Fibroblast of skin of left biceps (primary cell): Measurements from ENCODE around the gene WASF3.
A peak's percentile ranks its signal among the peaks of the same experiment; 100 is the strongest.

Experiments used
- DNase-seq, 2 experiments: peaks; one replicate each; pipeline ENCODE4 v3.0.0-alpha.2; 2013; ENCODE audit warnings: low read depth in 2 of 2

The WASF3 gene

GRCh38 chr13:26680123-26680450, 122.6 kb downstream of the WASF3 start:
- DNase-seq = no peak

- DNase-seq = no peak
Observed at GRCh38 chr13:26680572-26680971, 123.1 kb downstream of the WASF3 start.

GRCh38 chr13:26681036-26681435, 123.6 kb downstream of the WASF3 start:
- no peak for DNase-seq

- DNase-seq = no peak
Observed at GRCh38 chr13:26682606-26683005, 125.1 kb downstream of the WASF3 start.

- DNase-seq = no peak
Observed at GRCh38 chr13:26685606-26686005, 128.1 kb downstream of the WASF3 start.

- no peak for DNase-seq
Observed at GRCh38 chr13:26686285-26686684, 128.8 kb downstream of the WASF3 start.

GRCh38 chr13:26688286-26688685, 130.8 kb downstream of the WASF3 start:
- DNase-seq = no peak

GRCh38 chr13:26688980-26689379, 131.5 kb downstream of the WASF3 start:
- no peak for DNase-seq

- DNase-seq = no peak
Observed at GRCh38 chr13:26693749-26694463, 136.4 kb downstream of the WASF3 start.

- DNase-seq = no peak
Observed at GRCh38 chr13:26694609-26695359, 137.3 kb downstream of the WASF3 start.

- no peak for DNase-seq
Observed at GRCh38 chr13:26695360-26695705, 137.8 kb downstream of the WASF3 start.

- DNase-seq = no peak
Observed at GRCh38 chr13:26695891-26696311, 138.4 kb downstream of the WASF3 start.

GRCh38 chr13:26697069-26697955, 139.8 kb downstream of the WASF3 start:
- DNase-seq = no peak

GRCh38 chr13:26698392-26699196, 141.1 kb downstream of the WASF3 start:
- peak; percentile 54 for DNase-seq

- no peak for DNase-seq
Observed at GRCh38 chr13:26699197-26699490, 141.7 kb downstream of the WASF3 start.

GRCh38 chr13:26705536-26705935, 148.1 kb downstream of the WASF3 start:
- no peak for DNase-seq

- DNase-seq = no peak
Observed at GRCh38 chr13:26706381-26706780, 148.9 kb downstream of the WASF3 start.

GRCh38 chr13:26707122-26708006, 149.9 kb downstream of the WASF3 start:
- peak in 1 of 2 experiments; percentile 7 for DNase-seq

GRCh38 chr13:26708007-26708297, 150.5 kb downstream of the WASF3 start:
- DNase-seq = no peak

GRCh38 chr13:26709461-26709860, 152.0 kb downstream of the WASF3 start:
- DNase-seq = no peak

GRCh38 chr13:26710166-26710565, 152.7 kb downstream of the WASF3 start:
- no peak for DNase-seq
